Suprapubic skin (tissue), 4 donors: ENCODE results near the gene DDOST. TPM values are rescaled to one million over a fixed set of nuclear protein-coding genes. Genes with fewer than 3 reads are reported as not detected.

ENCODE experiments used
- DNase-seq, 2 donors: peaks; one replicate each; pipeline ENCODE4 v3.0.0-alpha.2; 2019; ENCODE audit warnings: low spot score in 2 of 2
- H3K27ac ChIP-seq: fragments of 200-600 bp; sonication (generic); one replicate; pipeline ENCODE4 v1.5.1; 2019
- H3K27me3 ChIP-seq: fragments of 200-600 bp; sonication (generic); one replicate; pipeline ENCODE4 v1.5.1; 2019
- H3K36me3 ChIP-seq: fragments of 200-600 bp; sonication (generic); one replicate; pipeline ENCODE4 v1.5.1; 2019
- H3K4me1 ChIP-seq: fragments of 200-600 bp; sonication (generic); one replicate; pipeline ENCODE4 v1.5.1; 2019
- H3K4me3 ChIP-seq: fragments of 200-600 bp; sonication (generic); one replicate; pipeline ENCODE4 v1.5.1; 2019; ENCODE audit warnings: mild to moderate bottlenecking
- H3K9me3 ChIP-seq: fragments of 200-600 bp; sonication (generic); one replicate; pipeline ENCODE4 v1.5.1; 2019
- EP300 ChIP-seq: sonication (generic); formaldehyde crosslinking; IDR thresholded peaks from one replicate; pipeline ENCODE4 v1.6.1; 2017; ENCODE audit warnings: antibody characterized with exemption
- POLR2A ChIP-seq, 2 donors: fragments of 450-650 bp; IDR thresholded peaks; one replicate each; pipeline ENCODE4 v1.6.1; 2017; ENCODE audit warnings: antibody characterized with exemption in 2 of 2, mild to moderate bottlenecking in 2 of 2, moderate library complexity in 2 of 2
- POLR2AphosphoS5 ChIP-seq, 3 donors: sonication (generic); formaldehyde crosslinking; IDR thresholded peaks; one replicate each; pipeline ENCODE4 v1.6.1; 2017; ENCODE audit warnings: antibody characterized with exemption in 3 of 3
- WGBS: methylation state at CpG from one replicate; pipeline ENCODE4 v1.1.5; 2018; 5-methylcytosine and 5-hydroxymethylcytosine counted together
- total RNA-seq, 4 donors: library from RNA; depleted of rRNA; stranded (reverse); fragments of >200 nt; gene quantifications; one replicate each; pipeline ENCODE4 v1.1.0, GENCODE V29; 2016
- TF ChIP-seq, protein P1 (sequence below), 2 donors: fragments of 200-600 bp in 1 of 2; fragments of 450-650 bp in 1 of 2; sonication (generic) in 1 of 2; IDR thresholded peaks; one replicate each; pipeline ENCODE4 v1.5.1; 2016 to 2019; ENCODE audit warnings: antibody characterized with exemption in 2 of 2, mild to moderate bottlenecking in 1 of 2, moderate library complexity in 1 of 2

DDOST gene
- total RNA-seq, 4 donors from 2014 or later, result 75.9 to 143 (median 125) TPM

GRCh38 chr1:20666804-20667203 is 5.6 kb upstream of the DDOST start:
- no peaks in the 10 kb centered on the region for H3K9me3 ChIP-seq
- DNase-seq, result no peak
- 100% methylated on average over 1 of the region's 1 CpG for WGBS

GRCh38 chr1:20666146-20666545 is 5.0 kb upstream of the DDOST start:
- Histone ChIP-seq H3K4me3 (no peak overlapping the region), H3K27me3 (no peaks in the 10 kb centered on the region), H3K9me3 (no peaks in the 10 kb centered on the region), H3K4me1 (peaks cover 6% of the 10 kb centered on the region), H3K36me3 (no peaks in the 10 kb centered on the region), H3K27ac (peak overlapping the region; percentile 8)
- TF ChIP-seq, protein P1, sequence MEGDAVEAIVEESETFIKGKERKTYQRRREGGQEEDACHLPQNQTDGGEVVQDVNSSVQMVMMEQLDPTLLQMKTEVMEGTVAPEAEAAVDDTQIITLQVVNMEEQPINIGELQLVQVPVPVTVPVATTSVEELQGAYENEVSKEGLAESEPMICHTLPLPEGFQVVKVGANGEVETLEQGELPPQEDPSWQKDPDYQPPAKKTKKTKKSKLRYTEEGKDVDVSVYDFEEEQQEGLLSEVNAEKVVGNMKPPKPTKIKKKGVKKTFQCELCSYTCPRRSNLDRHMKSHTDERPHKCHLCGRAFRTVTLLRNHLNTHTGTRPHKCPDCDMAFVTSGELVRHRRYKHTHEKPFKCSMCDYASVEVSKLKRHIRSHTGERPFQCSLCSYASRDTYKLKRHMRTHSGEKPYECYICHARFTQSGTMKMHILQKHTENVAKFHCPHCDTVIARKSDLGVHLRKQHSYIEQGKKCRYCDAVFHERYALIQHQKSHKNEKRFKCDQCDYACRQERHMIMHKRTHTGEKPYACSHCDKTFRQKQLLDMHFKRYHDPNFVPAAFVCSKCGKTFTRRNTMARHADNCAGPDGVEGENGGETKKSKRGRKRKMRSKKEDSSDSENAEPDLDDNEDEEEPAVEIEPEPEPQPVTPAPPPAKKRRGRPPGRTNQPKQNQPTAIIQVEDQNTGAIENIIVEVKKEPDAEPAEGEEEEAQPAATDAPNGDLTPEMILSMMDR (IDR thresholded peaks at IDR 0.05), result no peak
- no peak for TF ChIP-seq EP300
- TF ChIP-seq POLR2AphosphoS5 (IDR thresholded peaks at IDR 0.05), result no peak
- TF ChIP-seq POLR2A (IDR thresholded peaks at IDR 0.05), result no peak
- DNase-seq, result no peak
- WGBS, result 84% methylated on average over 5 of the region's 16 CpGs

More at GRCh38 chr1:20666804-20667203, 5.6 kb upstream of the DDOST start:
- no peaks in the 10 kb centered on the region for H3K36me3 ChIP-seq
- no peak overlapping the region for H3K4me3 ChIP-seq
- TF ChIP-seq POLR2A (IDR thresholded peaks at IDR 0.05) (no peak), EP300 (no peak), POLR2AphosphoS5 (IDR thresholded peaks at IDR 0.05) (no peak)
- TF ChIP-seq, protein P1 (IDR thresholded peaks at IDR 0.05), result no peak
- H3K27me3 ChIP-seq, result no peaks in the 10 kb centered on the region
- H3K4me1 ChIP-seq, result peaks cover 6% of the 10 kb centered on the region
- H3K27ac ChIP-seq, result no peak overlapping the region

DNA sequence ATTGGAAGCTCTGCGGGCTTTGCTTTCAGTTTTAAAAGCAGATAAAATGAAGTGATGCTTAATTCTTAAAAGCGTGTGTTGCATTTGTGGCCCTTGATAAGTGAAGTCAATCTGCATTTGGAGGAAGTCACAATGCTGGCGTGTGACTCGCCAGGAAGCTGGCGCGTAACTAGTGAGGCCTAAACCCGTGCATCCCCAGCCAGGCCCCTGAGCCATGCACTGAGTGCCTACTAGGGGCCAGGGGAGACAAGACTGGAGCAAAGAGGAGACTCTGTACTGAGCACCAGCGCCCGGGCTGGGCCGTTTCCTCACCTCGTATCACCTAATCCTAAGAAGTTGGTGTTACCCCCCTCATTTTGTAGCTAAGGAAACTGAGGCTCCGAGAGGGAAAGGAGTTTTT is 4.6 kb upstream of the DDOST start:
- DNase-seq, result no peak
- Histone ChIP-seq H3K27ac (peak overlapping the region; percentile 8), H3K4me3 (no peak overlapping the region), H3K4me1 (peaks cover 8% of the 10 kb centered on the region), H3K36me3 (no peaks in the 10 kb centered on the region), H3K27me3 (no peaks in the 10 kb centered on the region), H3K9me3 (no peaks in the 10 kb centered on the region)
- 74% methylated on average over 12 of the region's 12 CpGs for WGBS
- no peak for TF ChIP-seq POLR2A (IDR thresholded peaks at IDR 0.05)
- TF ChIP-seq, protein P1 (IDR thresholded peaks at IDR 0.05), result no peak
- no peak for TF ChIP-seq EP300
- TF ChIP-seq POLR2AphosphoS5 (IDR thresholded peaks at IDR 0.05), result no peak

GRCh38 chr1:20663969-20664715 is 3.0 kb upstream of the DDOST start:
- Histone ChIP-seq H3K9me3 (no peaks in the 10 kb centered on the region), H3K27me3 (no peaks in the 10 kb centered on the region), H3K4me1 (peaks cover 24% of the 10 kb centered on the region), H3K4me3 (no peak overlapping the region), H3K36me3 (no peaks in the 10 kb centered on the region), H3K27ac (no peak overlapping the region)
- WGBS, result 36% methylated on average over 12 of the region's 12 CpGs
- TF ChIP-seq POLR2A (IDR thresholded peaks at IDR 0.05) (no peak), EP300 (no peak), POLR2AphosphoS5 (IDR thresholded peaks at IDR 0.05) (no peak)
- TF ChIP-seq, protein P1 (IDR thresholded peaks at IDR 0.05), result no peak
- DNase-seq, result no peak

DNA sequence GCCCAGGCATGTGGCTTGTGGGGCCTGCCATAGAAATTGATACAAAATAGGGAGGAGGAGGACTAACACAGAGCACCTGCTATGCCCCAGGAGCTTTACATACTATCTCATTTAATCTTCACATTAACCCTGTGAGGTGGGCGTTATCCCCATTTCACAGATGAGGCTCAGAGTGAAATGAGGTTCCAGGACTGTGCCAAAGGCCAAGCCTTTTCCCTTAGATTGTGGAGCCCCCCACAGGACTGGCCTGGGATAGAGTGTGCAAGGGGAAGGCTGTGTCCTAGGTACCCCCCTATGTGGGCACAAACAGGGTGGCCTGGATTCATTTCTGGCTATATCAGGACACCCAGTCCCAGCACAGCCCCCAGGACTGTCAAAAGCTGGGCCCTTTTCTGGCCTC is 2.2 kb upstream of the DDOST start:
- Histone ChIP-seq H3K9me3 (no peaks in the 10 kb centered on the region), H3K27ac (no peak overlapping the region), H3K4me3 (no peak overlapping the region), H3K4me1 (peaks cover 26% of the 10 kb centered on the region), H3K36me3 (peaks cover under 1% of the 10 kb centered on the region), H3K27me3 (no peaks in the 10 kb centered on the region)
- TF ChIP-seq EP300, result no peak
- no peak for TF ChIP-seq POLR2AphosphoS5 (IDR thresholded peaks at IDR 0.05)
- TF ChIP-seq, protein P1 (IDR thresholded peaks at IDR 0.05), result no peak
- no peak for TF ChIP-seq POLR2A (IDR thresholded peaks at IDR 0.05)
- no peak for DNase-seq
- WGBS, result 89% methylated on average over 1 of the region's 1 CpG
